NCI-H510A treated with DMSO at 0.1 percent for 48 hours (cell line): ENCODE data around the gene CCDC158.

Experiments used
- DNase-seq: peaks from one replicate; lab custom pipeline; 2025; lab: John Stamatoyannopoulos, UW

The CCDC158 gene

DNA sequence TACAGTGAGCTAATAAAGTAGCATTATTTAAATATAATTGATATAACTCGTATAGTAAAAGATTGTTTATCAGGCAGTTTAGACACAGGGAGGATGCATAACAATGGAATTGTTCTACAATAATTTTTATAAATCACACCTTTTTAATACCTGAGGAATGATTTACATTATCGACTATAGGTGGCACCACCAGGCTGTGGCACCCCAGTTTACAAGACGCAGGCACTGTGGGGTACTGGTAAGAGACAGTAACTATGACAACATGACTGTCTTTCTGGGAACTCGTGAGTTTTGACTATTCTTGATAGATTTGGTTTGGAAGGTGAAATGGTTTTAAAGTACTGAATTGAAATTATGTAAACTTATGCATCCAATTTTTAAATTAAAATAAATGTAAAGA lies 141.5 kb downstream of the CCDC158 start:
- DNase-seq, result no peak

DNA sequence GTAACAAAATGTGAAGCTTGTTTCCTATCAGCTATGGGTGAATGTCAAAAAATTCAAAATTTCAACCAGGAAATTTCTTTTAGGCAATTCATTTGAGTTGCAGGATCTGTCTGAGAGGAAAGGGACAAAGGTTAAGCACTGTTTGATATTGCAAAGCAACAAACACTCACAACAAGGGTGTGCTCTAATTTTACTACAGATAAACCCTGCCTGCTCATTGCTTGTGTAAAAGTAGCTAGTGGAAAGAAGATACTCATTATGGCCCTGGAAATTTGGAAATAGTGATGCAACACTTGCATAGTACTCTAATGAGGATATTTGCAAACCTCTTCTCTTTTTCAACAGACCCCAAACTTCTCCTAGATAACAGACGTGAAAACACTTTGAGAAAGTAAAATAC lies 142.4 kb downstream of the CCDC158 start:
- DNase-seq, result no peak

DNA sequence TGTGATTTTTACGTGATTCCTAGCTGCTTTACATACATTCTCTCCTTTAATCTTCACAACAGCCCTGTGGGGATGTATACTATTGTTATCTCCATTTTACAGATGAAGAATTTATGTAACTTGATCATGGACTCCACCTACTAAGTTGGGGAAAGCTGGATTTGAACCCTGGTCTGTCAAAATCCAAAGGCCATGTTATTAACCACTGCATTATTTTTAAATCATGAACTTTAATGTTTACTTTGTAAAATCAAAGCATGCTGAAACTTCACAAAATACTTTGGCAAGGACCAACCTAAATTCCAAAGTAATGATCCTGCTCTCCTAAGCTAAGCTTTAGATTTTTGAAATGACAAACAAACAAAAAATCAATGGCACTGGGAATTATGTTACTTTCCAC lies 143.3 kb downstream of the CCDC158 start:
- DNase-seq, result no peak

DNA sequence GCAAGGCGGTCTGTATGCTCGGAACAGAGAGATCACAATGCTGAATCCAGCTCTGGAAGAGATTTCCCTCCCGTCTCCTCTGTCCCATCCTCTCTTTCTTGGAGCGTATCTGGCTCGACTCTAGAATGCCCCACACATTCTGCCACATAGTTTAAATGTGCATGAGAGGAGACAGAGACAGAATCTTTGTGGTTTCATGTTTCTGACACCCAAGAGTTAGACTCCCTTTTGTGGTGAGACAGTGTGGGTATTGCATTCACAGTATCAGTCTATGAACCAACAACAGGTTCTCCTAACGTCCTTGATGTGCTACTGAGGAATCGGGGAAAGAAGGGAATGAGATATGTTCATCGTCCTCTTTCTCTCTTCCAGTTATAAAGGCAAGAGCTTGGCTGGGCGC lies 144.1 kb downstream of the CCDC158 start:
- DNase-seq, result no peak

DNA sequence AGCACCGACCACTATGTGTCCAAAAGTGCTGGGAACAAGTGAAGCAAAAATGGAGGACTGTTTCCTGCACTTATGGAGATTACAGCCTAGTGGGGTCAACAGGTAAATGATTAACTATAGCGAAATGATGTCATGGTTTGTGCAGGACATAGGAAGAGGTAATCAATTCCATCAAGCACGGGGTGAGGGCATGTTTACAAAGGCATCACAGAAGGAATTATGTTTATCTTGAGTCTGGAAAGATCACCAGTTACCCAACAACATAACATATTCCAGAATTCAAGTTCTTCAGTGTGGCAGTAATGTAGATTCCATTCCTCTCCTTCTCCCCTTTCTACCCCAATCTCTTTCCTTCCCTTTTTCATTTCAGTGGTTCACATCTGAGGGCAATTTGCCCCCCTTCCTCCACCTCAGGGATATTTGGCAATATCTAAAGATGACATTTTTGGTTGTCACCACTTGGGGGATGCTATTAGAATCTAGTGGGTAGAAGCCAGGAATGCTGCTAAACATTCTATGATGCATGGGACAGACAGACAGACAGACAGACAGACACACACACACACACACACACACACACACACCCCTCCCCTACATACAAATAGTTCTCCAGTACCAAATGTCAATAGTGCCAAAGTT lies 145.3 kb downstream of the CCDC158 start:
- no peak for DNase-seq

DNA sequence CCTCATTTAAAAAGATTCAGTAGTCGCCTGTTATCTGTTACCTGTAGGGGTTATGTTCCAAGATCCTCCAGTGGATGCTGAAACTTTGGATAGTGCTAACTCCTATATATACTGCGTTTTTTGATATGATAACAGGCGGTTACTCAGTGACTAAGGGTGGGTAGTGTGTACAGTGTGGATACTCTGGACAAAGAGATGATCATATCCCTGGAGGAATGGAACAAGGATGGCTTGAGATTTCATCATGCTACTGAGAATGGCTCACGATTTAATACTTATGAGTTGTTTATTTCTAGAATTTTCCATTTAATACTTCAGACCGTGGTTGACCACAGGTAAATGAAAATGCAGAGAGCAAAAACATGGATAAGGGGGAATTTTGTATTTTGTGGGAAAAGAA lies 147.9 kb downstream of the CCDC158 start:
- DNase-seq, result no peak

DNA sequence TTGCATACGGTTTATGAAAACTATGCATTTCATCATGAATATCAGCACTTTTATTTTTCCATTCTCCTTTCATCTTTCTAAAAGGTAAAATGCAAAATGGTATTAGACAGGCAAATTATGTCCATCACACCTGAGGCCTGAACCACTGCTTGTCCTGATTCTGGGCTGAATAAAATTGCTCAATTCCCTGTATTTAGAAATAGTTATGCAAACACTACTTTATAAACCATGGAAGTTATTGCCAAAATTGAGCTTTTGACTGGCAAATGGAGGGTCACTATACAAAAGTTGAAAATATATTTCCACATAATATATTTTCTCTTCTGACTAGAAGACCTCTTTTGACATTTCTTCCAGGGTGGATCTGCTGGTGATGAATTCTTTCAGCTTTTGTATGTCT lies 148.4 kb downstream of the CCDC158 start:
- DNase-seq, result no peak

DNA sequence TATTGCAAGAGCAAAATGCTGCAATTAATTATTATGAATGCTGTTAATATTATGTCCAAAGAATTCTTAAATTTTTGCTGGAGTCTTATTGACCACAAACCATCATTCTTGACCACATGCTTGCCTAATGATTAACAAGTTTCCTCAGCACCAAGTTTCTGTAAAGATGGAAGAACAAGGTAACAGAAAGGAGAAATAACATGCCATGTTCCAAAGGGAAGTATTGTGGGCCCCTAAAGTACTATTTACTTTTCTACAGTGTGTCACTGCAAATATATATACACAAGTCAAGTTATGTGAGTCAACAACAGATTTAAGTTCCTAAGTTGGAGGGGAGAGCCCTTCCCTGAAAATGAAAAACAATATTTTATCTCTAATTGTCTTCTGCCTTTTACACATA lies 148.9 kb downstream of the CCDC158 start:
- no peak for DNase-seq

DNA sequence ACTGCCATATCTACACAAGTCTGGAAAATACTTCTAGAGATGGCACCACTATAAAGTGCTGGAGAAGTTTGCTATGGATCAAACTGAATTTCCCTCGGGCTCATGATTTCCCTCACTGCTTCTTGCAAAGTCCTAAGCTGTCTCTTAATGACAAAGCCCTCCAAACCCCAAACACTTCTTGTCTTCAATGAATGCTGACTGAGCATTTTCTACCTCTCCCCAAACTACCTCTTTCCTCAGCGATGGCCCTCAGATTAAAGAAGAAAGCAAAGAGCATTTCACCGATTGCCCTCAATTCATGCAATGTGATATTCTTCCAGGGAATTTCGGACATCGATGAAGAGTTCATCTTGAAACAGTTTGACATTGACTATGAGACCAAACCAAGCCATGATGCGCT lies 149.7 kb downstream of the CCDC158 start:
- DNase-seq, result no peak

DNA sequence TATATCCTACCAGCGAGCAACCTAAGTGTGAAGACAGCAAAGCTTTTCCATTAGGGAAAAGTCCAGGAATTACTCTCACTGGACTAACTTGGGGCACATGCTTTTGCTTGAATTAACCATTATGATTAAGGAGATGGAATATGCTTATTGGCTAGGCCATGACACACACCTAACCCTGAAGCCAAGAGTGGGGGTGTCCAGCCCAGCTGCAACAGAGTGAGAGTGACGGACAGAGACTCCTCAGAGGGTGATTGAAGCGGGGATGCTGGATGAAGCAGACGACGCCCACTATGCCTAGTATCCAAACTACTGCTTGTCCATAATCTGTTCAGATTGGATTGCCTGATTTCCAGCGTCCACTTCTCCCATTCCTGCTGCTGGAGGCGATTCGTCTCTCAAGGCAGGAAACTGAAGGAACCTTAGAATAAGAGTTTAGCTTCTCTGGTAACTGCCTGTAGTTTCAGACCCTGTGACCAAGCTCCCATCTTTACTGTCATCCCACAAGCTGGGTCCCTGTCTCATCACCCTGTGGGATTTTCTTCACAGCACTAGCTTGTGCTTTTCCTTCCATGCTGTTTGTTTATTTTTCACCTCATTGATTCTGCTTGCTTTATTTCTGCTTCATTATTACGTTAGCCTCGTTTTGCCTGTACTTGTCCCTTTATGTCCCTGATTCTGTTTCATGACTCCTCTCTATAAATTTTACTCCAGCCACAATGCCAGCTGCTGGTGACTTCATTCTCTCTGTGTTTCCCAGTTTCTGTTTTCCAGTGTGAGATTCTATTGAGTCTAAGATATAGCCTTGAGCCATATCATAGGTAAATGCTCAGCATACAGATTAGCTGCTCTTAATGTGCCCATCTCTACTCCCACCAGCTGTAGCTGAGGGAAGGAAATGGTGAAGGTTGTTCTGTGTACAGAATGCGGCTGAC lies 150.4 kb downstream of the CCDC158 start:
- DNase-seq, result peak; percentile 69

DNA sequence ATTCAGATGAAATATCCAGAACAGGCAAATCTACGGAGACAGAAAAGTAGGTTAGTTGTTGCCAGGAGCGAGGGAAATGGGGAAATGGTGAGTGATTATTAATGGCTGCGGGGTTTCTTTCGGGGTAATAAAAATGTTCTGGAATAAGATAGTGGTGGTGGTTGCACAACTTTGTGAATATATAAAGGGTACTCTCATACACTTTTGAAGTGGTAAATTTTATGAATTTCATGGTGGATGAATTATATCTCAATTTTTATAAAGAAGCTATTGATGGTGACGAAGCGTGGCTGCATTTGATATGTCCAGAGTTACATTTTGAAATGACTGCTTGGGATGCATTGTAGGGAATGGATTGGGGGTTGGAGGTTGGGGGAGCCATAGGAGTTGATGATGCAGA lies 153.1 kb downstream of the CCDC158 start:
- no peak for DNase-seq

DNA sequence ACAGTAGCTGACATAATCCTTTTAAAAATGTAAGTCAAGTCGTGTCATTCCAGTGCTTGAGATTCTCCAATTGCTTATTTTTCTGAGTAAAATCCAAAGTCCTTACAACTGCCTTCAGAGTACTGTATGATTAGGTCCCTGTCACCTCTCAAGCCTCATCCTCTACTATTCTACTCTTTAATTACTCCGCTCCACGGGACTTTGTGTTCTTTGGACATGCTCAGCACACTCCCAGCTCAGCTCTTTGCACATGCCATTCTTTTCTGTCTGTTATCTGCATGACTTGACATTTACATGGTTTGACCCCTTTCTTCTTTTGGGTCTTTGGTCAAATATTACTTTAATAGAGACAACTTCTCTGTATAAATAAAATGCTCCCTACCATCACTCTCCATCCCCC lies 154.3 kb downstream of the CCDC158 start:
- DNase-seq, result no peak

DNA sequence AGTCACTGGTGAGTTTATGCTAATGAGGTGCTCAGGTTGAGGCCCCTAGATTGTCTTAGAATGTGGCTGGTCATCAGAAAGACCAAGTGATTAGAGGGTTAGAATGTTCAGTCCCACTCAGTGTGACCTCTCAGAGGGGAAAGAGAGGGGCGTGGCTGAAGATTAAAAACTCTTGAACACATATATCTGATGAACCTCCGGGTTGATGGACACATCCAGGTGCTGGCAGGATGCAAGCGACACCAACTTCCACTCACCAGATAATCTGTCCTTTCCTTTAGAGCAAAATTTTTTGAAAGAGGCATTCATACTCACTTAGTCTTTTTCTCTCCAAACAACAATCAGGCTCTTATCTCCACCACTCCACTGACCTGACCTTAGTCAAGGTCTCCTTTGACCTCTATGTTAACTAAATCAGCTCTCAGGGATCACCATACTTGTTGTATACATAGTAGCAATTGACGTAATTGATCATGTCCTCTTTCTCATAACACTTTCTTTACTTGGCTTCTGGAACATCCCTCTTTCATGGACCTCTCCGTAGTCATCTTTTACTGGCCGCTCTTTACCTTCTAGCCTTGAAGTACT lies 155.2 kb downstream of the CCDC158 start:
- no peak for DNase-seq
